Measurements from ENCODE around the gene RAB37.
A peak's percentile ranks its signal among the peaks of the same experiment; 100 is the strongest.

RAB37 gene

GRCh38 chr17:74698069-74698468 lies 39.0 kb upstream of the RAB37 start:
- CTCF ChIA-PET, result no interaction called here
- Histone ChIP-seq H3K9me3 (ENCODE audit: control insufficient read depth, insufficient read depth, low read depth, low read length) (no peaks in the 10 kb centered on the region), H3K27ac (ENCODE audit: extremely low read depth, low read depth, low read length) (no peak overlapping the region), H3K4me1 (ENCODE audit: control insufficient read depth, insufficient read depth, low read length) (no peaks in the 10 kb centered on the region), H3K4me3 (ENCODE audit: low read depth, low read length) (no peak overlapping the region), H3K36me3 (ENCODE audit: control insufficient read depth in 2 of 2, insufficient read depth in 1 of 2, low read length in 2 of 2) (no peaks in the 10 kb centered on the region)
- TF ChIP-seq IKZF3 (tag by site-specific recombination; IDR thresholded peaks at IDR 0.05) (no peak), KLF8 (tag by site-specific recombination; IDR thresholded peaks at IDR 0.05) (no peak), ZSCAN30 (tag by site-specific recombination; IDR thresholded peaks at IDR 0.05) (no peak), ZNF140 (tag by site-specific recombination; IDR thresholded peaks at IDR 0.05) (no peak), ZNF302 (tag by site-specific recombination; IDR thresholded peaks at IDR 0.05; ENCODE audit: low read depth) (no peak), ZNF423 (tag by site-specific recombination; IDR thresholded peaks at IDR 0.05) (no peak), KLF7 (tag by site-specific recombination; IDR thresholded peaks at IDR 0.05; ENCODE audit: borderline replicate concordance) (no peak), MYNN (tag by site-specific recombination; IDR thresholded peaks at IDR 0.05; ENCODE audit: borderline replicate concordance) (no peak), ZNF544 (tag by site-specific recombination; IDR thresholded peaks at IDR 0.05) (no peak), HOXD13 (CRISPR knock-in tag; IDR thresholded peaks at IDR 0.05; ENCODE audit: borderline replicate concordance) (no peak), ZBTB7A (tag by site-specific recombination; IDR thresholded peaks at IDR 0.05; ENCODE audit: low read depth) (no peak), ZNF664 (tag by site-specific recombination; IDR thresholded peaks at IDR 0.05) (no peak), ZNF133 (tag by site-specific recombination; IDR thresholded peaks at IDR 0.05) (no peak), ZNF223 (tag by site-specific recombination; IDR thresholded peaks at IDR 0.05) (no peak), ZNF837 (tag by site-specific recombination; IDR thresholded peaks at IDR 0.05) (no peak), ZNF214 (tag by site-specific recombination; IDR thresholded peaks at IDR 0.05; ENCODE audit: borderline replicate concordance) (no peak), ZNF785 (tag by site-specific recombination; IDR thresholded peaks at IDR 0.05) (no peak)
- POLR2A ChIA-PET, result interaction anchor here (0.5 kb wide), 1 partner anchor 78 kb away, joined by 3 read pairs; the partner anchor contains the start of gene NAT9

GRCh38 chr17:74699236-74699635 lies 37.8 kb upstream of the RAB37 start:
- no peak overlapping the region for H3K27ac ChIP-seq (ENCODE audit: extremely low read depth, low read depth, low read length)
- H3K36me3 ChIP-seq (ENCODE audit: control insufficient read depth in 2 of 2, insufficient read depth in 1 of 2, low read length in 2 of 2), result no peaks in the 10 kb centered on the region
- ChIA-PET CTCF (no interaction called here), POLR2A (no interaction called here)
- no peaks in the 10 kb centered on the region for H3K4me1 ChIP-seq (ENCODE audit: control insufficient read depth, insufficient read depth, low read length)
- TF ChIP-seq ZNF302 (tag by site-specific recombination; IDR thresholded peaks at IDR 0.05; ENCODE audit: low read depth) (no peak), ZNF223 (tag by site-specific recombination; IDR thresholded peaks at IDR 0.05) (no peak), ZNF670 (tag by site-specific recombination; IDR thresholded peaks at IDR 0.05; ENCODE audit: low read depth) (no peak), ZNF416 (tag by site-specific recombination; IDR thresholded peaks at IDR 0.05) (no peak), ZNF175 (tag by site-specific recombination; IDR thresholded peaks at IDR 0.05) (no peak), ATF2 (tag by site-specific recombination; IDR thresholded peaks at IDR 0.05; ENCODE audit: low read depth) (peak; percentile 56; the same call in 1 of the 2 replicates)
- H3K4me3 ChIP-seq (ENCODE audit: low read depth, low read length), result no peak overlapping the region
- no peaks in the 10 kb centered on the region for H3K9me3 ChIP-seq (ENCODE audit: control insufficient read depth, insufficient read depth, low read depth, low read length)

GRCh38 chr17:74702116-74702871 lies 34.8 kb upstream of the RAB37 start:
- H3K4me1 ChIP-seq (ENCODE audit: control insufficient read depth, insufficient read depth, low read length), result no peaks in the 10 kb centered on the region
- no peaks in the 10 kb centered on the region for H3K36me3 ChIP-seq (ENCODE audit: control insufficient read depth in 2 of 2, insufficient read depth in 1 of 2, low read length in 2 of 2)
- POLR2A ChIA-PET, result no interaction called here
- CTCF ChIA-PET, result interaction anchor here (0.6 to 1.3 kb wide), 4 partner anchors 19 to 339 kb away, joined by 3 to 6 read pairs (median 4); no protein-coding TSS in a partner anchor
- H3K27ac ChIP-seq (ENCODE audit: extremely low read depth, low read depth, low read length), result no peak overlapping the region
- H3K9me3 ChIP-seq (ENCODE audit: control insufficient read depth, insufficient read depth, low read depth, low read length), result no peaks in the 10 kb centered on the region
- H3K4me3 ChIP-seq (ENCODE audit: low read depth, low read length), result no peak overlapping the region
- TF ChIP-seq ZNF449 (tag by site-specific recombination; IDR thresholded peaks at IDR 0.05) (peak; percentile 93), PRDM4 (tag by site-specific recombination; IDR thresholded peaks at IDR 0.05) (no peak), ZFHX2 (tag by site-specific recombination; conservative IDR thresholded peaks at IDR 0.05) (no peak), ZBTB6 (tag by site-specific recombination; IDR thresholded peaks at IDR 0.05) (no peak), ZNF133 (tag by site-specific recombination; IDR thresholded peaks at IDR 0.05) (no peak), ZNF560 (tag by site-specific recombination; IDR thresholded peaks at IDR 0.05; ENCODE audit: borderline replicate concordance) (no peak)

Data from HEK293 (cell line).